Kidney (tissue), 14 donors: ENCODE data around the gene SYTL1. TPM values are rescaled to one million over a fixed set of nuclear protein-coding genes. Genes with fewer than 3 reads are reported as not detected.
A peak's percentile ranks its signal among the peaks of the same experiment; 100 is the strongest.

ENCODE experiments used
- DNase-seq, 5 donors: peaks; one replicate each; pipeline ENCODE4 v3.0.0-alpha.2; 2013 to 2020
- FAIRE-seq: peaks from 2 replicates; lab custom pipeline; 2012; peaks lifted over from hg19 to GRCh38; lab: Jason Lieb, UNC
- H3K27ac ChIP-seq, 2 donors: one replicate each; pipeline ENCODE4 v1.7.0; 2013; ENCODE audit warnings: low read depth in 2 of 2, low read length in 2 of 2, inconsistent platforms in 1 of 2
- H3K27me3 ChIP-seq: one replicate; pipeline ENCODE4 v1.7.1; 2013; ENCODE audit warnings: low read length, inconsistent platforms; ENCODE audit not compliant: control insufficient read depth, insufficient read depth
- H3K36me3 ChIP-seq, 3 donors: one replicate each; pipeline versions ENCODE4 v1.7.0 to v1.7.1; 2013; ENCODE audit warnings: low read length in 3 of 3, control low read depth in 1 of 3, inconsistent platforms in 1 of 3; ENCODE audit not compliant: insufficient read depth in 3 of 3, control insufficient read depth in 2 of 3
- H3K4me1 ChIP-seq, 3 donors: one replicate each; pipeline versions ENCODE4 v1.7.0 to v1.7.1; 2013; ENCODE audit warnings: low read length in 3 of 3, inconsistent platforms in 1 of 3, low read depth in 1 of 3; ENCODE audit not compliant: control insufficient read depth in 2 of 3, insufficient read depth in 2 of 3
- H3K4me3 ChIP-seq, 3 donors: one replicate each; pipeline versions ENCODE4 v1.7.0 to v1.8.1; 2013; ENCODE audit warnings: low read length in 3 of 3, control low read depth in 1 of 3, inconsistent platforms in 1 of 3
- H3K9ac ChIP-seq, 3 donors: one replicate each; pipeline versions ENCODE4 v1.7.0 to v1.7.1; 2013; ENCODE audit warnings: low read length in 3 of 3, control low read depth in 1 of 3, inconsistent platforms in 1 of 3
- H3K9me3 ChIP-seq, 3 donors: one replicate each; pipeline versions ENCODE4 v1.7.0 to v1.7.1; 2013; ENCODE audit warnings: low read length in 3 of 3, control low read depth in 1 of 3, inconsistent platforms in 1 of 3; ENCODE audit not compliant: control insufficient read depth in 2 of 3, insufficient read depth in 1 of 3
- CTCF ChIP-seq: IDR thresholded peaks from 3 replicates; pipeline ENCODE4 v1.5.1; 2012; ENCODE audit warnings: mild to moderate bottlenecking, moderate library complexity, borderline replicate concordance; ENCODE audit not compliant: insufficient read depth; ENCODE audit errors: extremely low read depth
- intact Hi-C: fragments of 100-400 bp; cut with DNase I; formaldehyde crosslinking; loops from one replicate; pipeline ENCODE4 v1.11.1; 2022
- polyA plus RNA-seq: library from polyadenylated mRNA; stranded (reverse); fragments of 350-450 nt; fragmentation: Illumina TruSeq; extraction: RNeasy Lipid Tissue Mini Kit (QIAGEN cat#74804); gene quantifications from one replicate; pipeline ENCODE4 v1.2.3, GENCODE V29; 2014; ENCODE audit warnings: low read depth, low replicate concordance; ENCODE audit not compliant: insufficient read depth
- total RNA-seq: library from RNA; stranded (reverse); fragmentation: NEBNext Ultra II Directional; extraction: Animal tissue kit (Norgen Biotek cat#: 25700); gene quantifications from one replicate; pipeline ENCODE4 v1.2.1, GENCODE V29; 2021
- donor health status: control.
- donor health status: control.
- donor health status: control.
- donor health status: control.
- donor health status: control.
- donor health status: DM: yes; HTN: yes; CAD: no.
- donor health status: Normal renal cell carcinoma (clear cell type).

SYTL1 gene
- total and polyA plus RNA-seq, 2 donors from 2014 or later, result 5.9 to 19.3 TPM

GRCh38 chr1:27394925-27395324 is 53.1 kb downstream of the SYTL1 start:
- intact Hi-C loops, result loop anchor here (5.0 kb wide), 1 partner anchor 93 kb away; no protein-coding TSS in a partner anchor
- no peak for TF ChIP-seq CTCF
- Histone ChIP-seq H3K4me3 (no peak overlapping the region), H3K27ac (peak overlapping the region in 1 of 2 donors; percentile 32), H3K9me3 (no peaks in the 10 kb centered on the region), H3K27me3 (no peaks in the 10 kb centered on the region), H3K4me1 (peaks cover 5 to 18% (median 10%) of the 10 kb centered on the region in 3 donors), H3K36me3 (no peaks in the 10 kb centered on the region), H3K9ac (peak overlapping the region in 1 of 3 donors; percentile 8)
- FAIRE-seq, result no peak
- DNase-seq, result no peak

- TF ChIP-seq CTCF, result peak; percentile 91
- no peak for FAIRE-seq
- DNase-seq, result peak; percentile 83 to 89 (median 85)
- H3K27me3 ChIP-seq, result no peaks in the 10 kb centered on the region
- H3K36me3 ChIP-seq, result no peaks in the 10 kb centered on the region
- H3K9me3 ChIP-seq, result no peaks in the 10 kb centered on the region
- H3K4me3 ChIP-seq, result no peak overlapping the region
- intact Hi-C loops, result no loop called here
- no peak overlapping the region for H3K27ac ChIP-seq
- H3K9ac ChIP-seq, result no peak overlapping the region
- H3K4me1 ChIP-seq, result peaks cover 5 to 21% (median 10%) of the 10 kb centered on the region in 3 donors
Observed at GRCh38 chr1:27395441-27396195, 53.8 kb downstream of the SYTL1 start.

GRCh38 chr1:27397110-27397509 is 55.3 kb downstream of the SYTL1 start:
- Histone ChIP-seq H3K4me1 (peaks cover 0 to 9% (median 5%) of the 10 kb centered on the region in 3 donors), H3K27ac (no peak overlapping the region), H3K27me3 (no peaks in the 10 kb centered on the region), H3K36me3 (no peaks in the 10 kb centered on the region), H3K9ac (no peak overlapping the region), H3K4me3 (no peak overlapping the region), H3K9me3 (no peaks in the 10 kb centered on the region)
- no peak for FAIRE-seq
- DNase-seq, result no peak
- TF ChIP-seq CTCF, result no peak
- intact Hi-C loops, result no loop called here
